CD14-positive monocyte (primary cell): ENCODE data around the gene EFCAB13. TPM values are rescaled to one million over a fixed set of nuclear protein-coding genes. Genes with fewer than 3 reads are reported as not detected.
"Not testable (repeated sequence)": the region's sequence is repeated elsewhere in the genome, so short reads cannot be mapped to it uniquely, and the experiment has no call there.

Source experiments
- DNase-seq, 3 donors: peaks; one replicate each; pipeline ENCODE4 v3.0.0-alpha.2; 2011 to 2022
- H2AFZ ChIP-seq: 2 replicates; pipeline ENCODE4 v1.6.0; 2012; ENCODE audit warnings: mild to moderate bottlenecking, low read depth, low read length, inconsistent platforms; ENCODE audit not compliant: insufficient read depth, poor library complexity, severe bottlenecking
- H3K27ac ChIP-seq, 2 donors: 1 replicate in 1 of 2; 2 replicates in 1 of 2; pipeline ENCODE4 v1.5.1; 2012 to 2013; ENCODE audit warnings: low read length in 2 of 2, control low read depth in 1 of 2, inconsistent platforms in 1 of 2, low read depth in 1 of 2, mild to moderate bottlenecking in 1 of 2
- H3K27me3 ChIP-seq, 2 donors: one replicate each; pipeline versions ENCODE4 v1.6.0 to v1.6.1; 2011 to 2013; ENCODE audit warnings: low read length in 2 of 2; ENCODE audit not compliant: control insufficient read depth in 2 of 2, insufficient read depth in 2 of 2
- H3K36me3 ChIP-seq, 2 donors: replicated peaks in 1 of 2; 1 replicate in 1 of 2; 2 replicates in 1 of 2; pipeline versions ENCODE4 v1.5.1 to v1.6.1; 2012 to 2013; ENCODE audit warnings: low read length in 2 of 2, control low read depth in 1 of 2, inconsistent platforms in 1 of 2, mild to moderate bottlenecking in 1 of 2; ENCODE audit not compliant: insufficient read depth in 2 of 2, control insufficient read depth in 1 of 2
- H3K4me1 ChIP-seq, 2 donors: 1 replicate in 1 of 2; 2 replicates in 1 of 2; pipeline versions ENCODE4 v1.5.1 to v1.6.1; 2012 to 2013; ENCODE audit warnings: low read length in 2 of 2, control low read depth in 1 of 2, inconsistent platforms in 1 of 2, mild to moderate bottlenecking in 1 of 2, moderate library complexity in 1 of 2; ENCODE audit not compliant: insufficient read depth in 2 of 2, control insufficient read depth in 1 of 2
- H3K4me2 ChIP-seq: replicated peaks from 2 replicates; pipeline ENCODE3; 2012; ENCODE audit warnings: low read length, moderate library complexity, mild to moderate bottlenecking; ENCODE audit not compliant: poor library complexity, severe bottlenecking; ENCODE audit errors: extremely low read depth
- H3K4me3 ChIP-seq, 3 experiments: fragments of 200-600 bp in 1 of 3; sonication (generic) in 1 of 3; replicated peaks in 1 of 3; 1 replicate in 2 of 3; 2 replicates in 1 of 3; pipeline ENCODE4 v1.5.1; 2011 to 2013; ENCODE audit warnings: low read length in 3 of 3, mild to moderate bottlenecking in 3 of 3, control low read depth in 2 of 3, low read depth in 2 of 3, inconsistent platforms in 1 of 3, moderate library complexity in 1 of 3
- H3K79me2 ChIP-seq: 2 replicates; pipeline ENCODE4 v1.6.0; 2012; ENCODE audit warnings: mild to moderate bottlenecking, control low read depth, inconsistent platforms, low read length, moderate library complexity; ENCODE audit not compliant: insufficient read depth
- H3K9ac ChIP-seq: 2 replicates; pipeline ENCODE4 v1.6.0; 2017; ENCODE audit warnings: low read length, mild to moderate bottlenecking; ENCODE audit not compliant: insufficient read depth, poor library complexity, severe bottlenecking
- H3K9me3 ChIP-seq, 2 donors: replicated peaks in 1 of 2; 1 replicate in 1 of 2; 2 replicates in 1 of 2; pipeline versions ENCODE4 v1.5.1 to v1.6.1; 2012 to 2013; ENCODE audit warnings: low read length in 2 of 2, control low read depth in 1 of 2; ENCODE audit not compliant: control insufficient read depth in 1 of 2, insufficient read depth in 1 of 2
- H4K20me1 ChIP-seq: 2 replicates; pipeline ENCODE4 v1.6.0; 2012; ENCODE audit warnings: mild to moderate bottlenecking, low read length, control low read depth, moderate library complexity; ENCODE audit not compliant: insufficient read depth
- H3K27ac Mint-ChIP-seq, 7 donors: one replicate each; pipeline ENCODE4 v1.8.0; 2020; ENCODE audit warnings: mild to moderate bottlenecking in 7 of 7, mixed read lengths in 7 of 7, moderate library complexity in 6 of 7, inconsistent platforms in 2 of 7
- H3K27me3 Mint-ChIP-seq, 3 donors: one replicate each; pipeline ENCODE4 v1.8.0; 2021 to 2022; ENCODE audit warnings: low read depth in 3 of 3, mild to moderate bottlenecking in 3 of 3, mixed read lengths in 3 of 3, moderate library complexity in 3 of 3, inconsistent platforms in 1 of 3
- H3K36me3 Mint-ChIP-seq, 2 donors: one replicate each; pipeline ENCODE4 v1.8.0; 2020; ENCODE audit warnings: mixed read lengths in 2 of 2, inconsistent platforms in 1 of 2, mild to moderate bottlenecking in 1 of 2
- H3K4me1 Mint-ChIP-seq: one replicate; pipeline ENCODE4 v1.8.0; 2020; ENCODE audit warnings: mild to moderate bottlenecking, mixed read lengths
- H3K4me3 Mint-ChIP-seq, 2 donors: one replicate each; pipeline ENCODE4 v1.8.0; 2020; ENCODE audit warnings: mild to moderate bottlenecking in 2 of 2, mixed read lengths in 2 of 2, moderate library complexity in 1 of 2
- H3K9me3 Mint-ChIP-seq, 7 donors: one replicate each; pipeline ENCODE4 v1.8.0; 2020 to 2022; ENCODE audit warnings: mixed read lengths in 7 of 7, mild to moderate bottlenecking in 6 of 7, moderate library complexity in 6 of 7, inconsistent platforms in 2 of 7
- WGBS: methylation state at CpG from one replicate; pipeline ENCODE4 v1.1.5; 2013; ENCODE audit warnings: missing lambda C conversion rate; ENCODE audit not compliant: insufficient coverage; 5-methylcytosine and 5-hydroxymethylcytosine counted together
- intact Hi-C, 2 donors: fragments of 100-400 bp; cut with micrococcal nuclease; formaldehyde crosslinking; loops; one replicate each; pipeline versions ENCODE4 v1.15.0 to v1.15.1; 2023
- polyA plus RNA-seq, 3 donors: library from polyadenylated mRNA; depleted of rRNA in 1 of 3; unstranded in 2 of 3; stranded (reverse) in 1 of 3; fragments of 300-500 nt in 2 of 3; fragments of >200 nt in 1 of 3; fragmentation: Illumina TruSeq in 2 of 3; gene quantifications; 1 replicate in 2 of 3; 2 replicates in 1 of 3; pipeline ENCODE4 v1.2.3, GENCODE V29; 2012 to 2021
- TF ChIP-seq, protein P1 (sequence below): fragments of 200-600 bp; IDR thresholded peaks from one replicate; pipeline ENCODE4 v1.8.0; 2022; ENCODE audit warnings: antibody characterized with exemption, mild to moderate bottlenecking

The EFCAB13 gene
- polyA plus RNA-seq, 3 donors = 1.0 to 5.7 (median 3.5) TPM

DNA sequence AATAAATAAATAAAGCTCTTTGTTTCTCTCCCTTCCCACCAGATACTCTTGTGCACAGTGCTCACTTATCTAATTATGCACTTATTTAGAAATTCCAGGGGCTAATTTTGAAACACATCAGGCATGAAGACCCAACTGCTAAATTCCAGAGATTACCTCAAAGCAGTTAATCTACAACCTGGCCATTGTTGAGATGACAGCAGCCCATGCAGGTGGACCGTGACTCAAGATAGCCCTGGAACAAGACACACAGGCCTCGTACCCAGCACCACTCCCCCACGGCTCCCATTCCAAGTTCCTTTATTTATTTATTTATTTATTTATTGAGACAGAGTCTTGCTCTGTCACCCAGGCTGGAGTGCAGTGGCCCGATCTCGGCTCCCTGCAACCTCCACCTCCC, 147.1 kb downstream of the EFCAB13 start:
- no peaks in the 10 kb centered on the region for H3K27me3 Mint-ChIP-seq
- H3K4me3 Mint-ChIP-seq = no peak overlapping the region
- Histone ChIP-seq H3K9me3 (no peaks in the 10 kb centered on the region), H3K36me3 (peaks cover 0 to 4% of the 10 kb centered on the region in 2 donors), H3K27ac (no peak overlapping the region), H4K20me1 (no peaks in the 10 kb centered on the region), H3K9ac (no peak overlapping the region), H2AFZ (no peak overlapping the region), H3K4me2 (no peak overlapping the region), H3K4me3 (no peak overlapping the region), H3K27me3 (no peaks in the 10 kb centered on the region), H3K79me2 (no peaks in the 10 kb centered on the region), H3K4me1 (no peaks in the 10 kb centered on the region)
- TF ChIP-seq, protein P1, sequence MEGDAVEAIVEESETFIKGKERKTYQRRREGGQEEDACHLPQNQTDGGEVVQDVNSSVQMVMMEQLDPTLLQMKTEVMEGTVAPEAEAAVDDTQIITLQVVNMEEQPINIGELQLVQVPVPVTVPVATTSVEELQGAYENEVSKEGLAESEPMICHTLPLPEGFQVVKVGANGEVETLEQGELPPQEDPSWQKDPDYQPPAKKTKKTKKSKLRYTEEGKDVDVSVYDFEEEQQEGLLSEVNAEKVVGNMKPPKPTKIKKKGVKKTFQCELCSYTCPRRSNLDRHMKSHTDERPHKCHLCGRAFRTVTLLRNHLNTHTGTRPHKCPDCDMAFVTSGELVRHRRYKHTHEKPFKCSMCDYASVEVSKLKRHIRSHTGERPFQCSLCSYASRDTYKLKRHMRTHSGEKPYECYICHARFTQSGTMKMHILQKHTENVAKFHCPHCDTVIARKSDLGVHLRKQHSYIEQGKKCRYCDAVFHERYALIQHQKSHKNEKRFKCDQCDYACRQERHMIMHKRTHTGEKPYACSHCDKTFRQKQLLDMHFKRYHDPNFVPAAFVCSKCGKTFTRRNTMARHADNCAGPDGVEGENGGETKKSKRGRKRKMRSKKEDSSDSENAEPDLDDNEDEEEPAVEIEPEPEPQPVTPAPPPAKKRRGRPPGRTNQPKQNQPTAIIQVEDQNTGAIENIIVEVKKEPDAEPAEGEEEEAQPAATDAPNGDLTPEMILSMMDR = no peak
- WGBS = 100% methylated on average over 1 of the region's 5 CpGs
- no peak for DNase-seq
- no peaks in the 10 kb centered on the region for H3K4me1 Mint-ChIP-seq
- H3K9me3 Mint-ChIP-seq = no peaks in the 10 kb centered on the region
- peaks cover 8 to 30% of the 10 kb centered on the region in 2 donors for H3K36me3 Mint-ChIP-seq
- H3K27ac Mint-ChIP-seq = no peak overlapping the region
- intact Hi-C loops = no loop called here

DNA sequence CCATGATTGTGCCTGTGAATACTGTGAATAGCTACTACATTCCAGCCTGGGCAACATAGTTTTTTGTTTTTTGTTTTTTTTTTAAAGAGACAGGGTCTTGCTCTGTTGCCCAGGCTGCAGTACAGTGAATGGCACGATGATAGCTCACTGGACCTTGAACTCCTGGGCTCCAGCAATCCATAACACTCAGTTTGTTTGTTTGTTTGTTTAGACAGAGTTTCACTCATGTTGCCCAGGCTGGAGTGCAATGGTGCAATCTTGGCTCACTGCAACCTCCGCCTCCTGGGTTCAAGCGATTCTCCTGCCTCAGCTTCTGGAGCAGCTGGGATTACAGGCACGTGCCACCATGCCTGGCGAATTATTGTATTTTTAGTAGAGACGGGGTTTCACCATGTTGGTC, 148.3 kb downstream of the EFCAB13 start:
- H3K4me1 ChIP-seq, H3K4me2 ChIP-seq, H4K20me1 ChIP-seq, H3K9me3 ChIP-seq, H3K9ac ChIP-seq, H3K27ac Mint-ChIP-seq, H3K4me1 Mint-ChIP-seq, intact Hi-C loops, H3K79me2 ChIP-seq, H3K27ac ChIP-seq, H3K27me3 Mint-ChIP-seq, H3K36me3 ChIP-seq, H2AFZ ChIP-seq, H3K27me3 ChIP-seq, DNase-seq, H3K4me3 ChIP-seq, H3K4me3 Mint-ChIP-seq, H3K9me3 Mint-ChIP-seq: not testable (repeated sequence)
- peaks cover 8 to 34% of the 10 kb centered on the region in 2 donors for H3K36me3 Mint-ChIP-seq
- 94% methylated on average over 3 of the region's 6 CpGs for whole genome bisulfite sequencing

Other genes with a start within 250 kb of the EFCAB13 start
- gene CDC27, start 134.7 kb upstream of the EFCAB13 start, polyA plus RNA-seq = 10 to 100 TPM; 19.7 to 52.0 (median 33.0) TPM
- gene MYL4, start 114.6 kb upstream of the EFCAB13 start, polyA plus RNA-seq = under 1 TPM in 1 of 3 donors, not detected in 2; 0.43 TPM
- gene ITGB3, start 70.1 kb upstream of the EFCAB13 start, polyA plus RNA-seq = 1 to 10 TPM in 2 of 3 donors, under 1 TPM in 1; 0.01 to 1.6 (median 1.3) TPM
- 10 to 100 TPM; 38.3 to 80.1 (median 53.1) TPM for gene NPEPPS, start 207.2 kb downstream of the EFCAB13 start, polyA plus RNA-seq